IMR-90 (cell line): Measurements from ENCODE around the gene CREB3L1. TPM values are rescaled to one million over a fixed set of nuclear protein-coding genes. Genes with fewer than 3 reads are reported as not detected.

Experiments used
- ATAC-seq: fragments of 200-7000 bp; cut with Tn5 transposase; 2 replicates; pipeline ENCODE4 v1.9.1; 2020; ENCODE audit warnings: low read depth, mild to moderate bottlenecking, moderate library complexity
- BruUV-seq: library from RNA; stranded (reverse); fragments of 400-500 nt; replicated peaks from 2 replicates; lab custom pipeline; 2021; lab: Mats Ljungman, UMichigan
- CTCF ChIA-PET: fragments of 300-600 bp; formaldehyde crosslinking; extraction: SDS; loops from one replicate; lab custom pipeline; 2021; ENCODE audit warnings: antibody characterized with exemption; lab: Yijun Ruan, JAX
- POLR2A ChIA-PET: fragments of 300-600 bp; sonication (Branson Sonifier 250); formaldehyde crosslinking; loops from one replicate; lab custom pipeline; 2022; ENCODE audit warnings: antibody characterized with exemption; ENCODE audit not compliant: unreplicated experiment; lab: Charles Lee
- DNase-seq: peaks from one replicate; pipeline ENCODE4 v3.0.0; 2013
- H2AFZ ChIP-seq: replicated peaks from 2 replicates; pipeline ENCODE3; 2013; ENCODE audit warnings: low read length, mild to moderate bottlenecking; ENCODE audit not compliant: poor library complexity
- H2AK5ac ChIP-seq: 2 replicates; pipeline ENCODE4 v1.6.1; 2013; ENCODE audit warnings: low read depth, low read length, inconsistent platforms
- H2AK9ac ChIP-seq: replicated peaks from 2 replicates; pipeline ENCODE3; 2013; ENCODE audit warnings: mild to moderate bottlenecking, low read depth, low read length, moderate library complexity; ENCODE audit not compliant: poor library complexity
- H2BK120ac ChIP-seq: 2 replicates; pipeline ENCODE4 v1.6.1; 2013; ENCODE audit warnings: low read depth, low read length, inconsistent platforms
- H2BK15ac ChIP-seq: 3 replicates; pipeline ENCODE4 v1.6.1; 2013; ENCODE audit warnings: low read depth, low read length, inconsistent platforms
- H2BK20ac ChIP-seq: 2 replicates; pipeline ENCODE4 v1.6.1; 2013; ENCODE audit warnings: low read depth, mild to moderate bottlenecking, inconsistent platforms, low read length, moderate library complexity
- H2BK5ac ChIP-seq: 2 replicates; pipeline ENCODE4 v1.6.1; 2013; ENCODE audit warnings: mild to moderate bottlenecking, low read depth, low read length, inconsistent platforms; ENCODE audit not compliant: poor library complexity, severe bottlenecking
- H3K14ac ChIP-seq: replicated peaks from 2 replicates; pipeline ENCODE4 v1.6.1; 2013; ENCODE audit warnings: low read depth, low read length, inconsistent platforms
- H3K18ac ChIP-seq: 2 replicates; pipeline ENCODE4 v1.6.1; 2013; ENCODE audit warnings: low read depth, low read length, control low read depth
- H3K23ac ChIP-seq: 2 replicates; pipeline ENCODE4 v1.6.1; 2013; ENCODE audit warnings: low read depth, low read length, inconsistent platforms
- H3K27ac ChIP-seq: 2 replicates; pipeline ENCODE4 v1.5.1; 2013; ENCODE audit warnings: mild to moderate bottlenecking, control low read depth, low read length; ENCODE audit not compliant: insufficient read depth
- H3K27me3 ChIP-seq: 2 replicates; pipeline ENCODE4 v1.6.1; 2013; ENCODE audit warnings: low read length; ENCODE audit not compliant: control insufficient read depth, insufficient read depth
- H3K36me3 ChIP-seq: 2 replicates; pipeline ENCODE4 v1.6.1; 2013; ENCODE audit warnings: low read length, mixed read lengths; ENCODE audit not compliant: control insufficient read depth, insufficient read depth
- H3K4ac ChIP-seq: 2 replicates; pipeline ENCODE4 v1.6.1; 2013; ENCODE audit warnings: low read depth, low read length, inconsistent platforms
- H3K4me1 ChIP-seq: 2 replicates; pipeline ENCODE4 v1.6.1; 2013; ENCODE audit warnings: low read length, mixed read lengths; ENCODE audit not compliant: control insufficient read depth, insufficient read depth
- H3K4me2 ChIP-seq: 2 replicates; pipeline ENCODE4 v1.6.1; 2013; ENCODE audit warnings: low read depth, mild to moderate bottlenecking, control low read depth, low read length, moderate library complexity
- H3K4me3 ChIP-seq: 2 replicates; pipeline ENCODE4 v1.5.1; 2013; ENCODE audit warnings: low read depth, mild to moderate bottlenecking, control low read depth, low read length, moderate library complexity; ENCODE audit not compliant: insufficient read depth
- H3K56ac ChIP-seq: 2 replicates; pipeline ENCODE4 v1.6.1; 2013; ENCODE audit warnings: low read length, inconsistent platforms; ENCODE audit not compliant: insufficient read depth; ENCODE audit errors: extremely low read depth
- H3K79me1 ChIP-seq, 2 experiments: 2 replicates each; pipeline ENCODE4 v1.6.1; 2013; ENCODE audit warnings: low read length in 2 of 2, inconsistent platforms in 1 of 2, low read depth in 1 of 2
- H3K9ac ChIP-seq: 2 replicates; pipeline ENCODE4 v1.6.1; 2013; ENCODE audit warnings: low read depth, low read length, control low read depth
- H3K9me1 ChIP-seq: 2 replicates; pipeline ENCODE4 v1.6.1; 2013; ENCODE audit warnings: low read length, inconsistent platforms; ENCODE audit not compliant: insufficient read depth
- H3K9me3 ChIP-seq: 2 replicates; pipeline ENCODE4 v1.6.1; 2013; ENCODE audit warnings: low read length; ENCODE audit not compliant: control insufficient read depth, insufficient read depth
- H4K20me1 ChIP-seq: 2 replicates; pipeline ENCODE4 v1.6.1; 2013; ENCODE audit warnings: low read length, inconsistent platforms; ENCODE audit not compliant: insufficient read depth
- H4K5ac ChIP-seq: 2 replicates; pipeline ENCODE4 v1.6.1; 2013; ENCODE audit warnings: mild to moderate bottlenecking, low read depth, low read length, control low read depth
- H4K8ac ChIP-seq, 2 experiments: 2 replicates each; pipeline ENCODE4 v1.6.1; 2013; ENCODE audit warnings: low read depth in 2 of 2, low read length in 2 of 2, control low read depth in 1 of 2, inconsistent platforms in 1 of 2
- H4K91ac ChIP-seq: 2 replicates; pipeline ENCODE4 v1.6.1; 2013; ENCODE audit warnings: low read depth, low read length, inconsistent platforms; ENCODE audit not compliant: insufficient read depth
- BHLHE40 ChIP-seq: fragments of 150-350 bp; IDR thresholded peaks from 2 replicates; pipeline ENCODE4 v1.6.1; 2016; ENCODE audit warnings: mild to moderate bottlenecking, low read depth, low read length
- CHD1 ChIP-seq: IDR thresholded peaks from 2 replicates; pipeline ENCODE4 v1.6.1; 2012; ENCODE audit warnings: low read depth, low read length, improper control_type of control experiment
- ELK1 ChIP-seq: fragments of 150-350 bp; IDR thresholded peaks from 2 replicates; pipeline ENCODE4 v1.6.1; 2016; ENCODE audit warnings: low read depth, mild to moderate bottlenecking, low read length, moderate library complexity, borderline replicate concordance
- FOS ChIP-seq: fragments of 150-350 bp; IDR thresholded peaks from 2 replicates; pipeline ENCODE4 v1.6.1; 2016; ENCODE audit warnings: low read depth, low read length
- MAFK ChIP-seq: IDR thresholded peaks from 2 replicates; pipeline ENCODE4 v1.6.1; 2012; ENCODE audit warnings: low read depth, low read length, improper control_type of control experiment
- MAZ ChIP-seq: IDR thresholded peaks from 2 replicates; pipeline ENCODE4 v1.6.1; 2012; ENCODE audit warnings: low read depth, mild to moderate bottlenecking, low read length, improper control_type of control experiment, moderate library complexity, borderline replicate concordance
- MXI1 ChIP-seq: IDR thresholded peaks from 2 replicates; pipeline ENCODE4 v1.6.1; 2012; ENCODE audit warnings: low read depth, mild to moderate bottlenecking, low read length, moderate library complexity, borderline replicate concordance
- NFE2L2 ChIP-seq: fragments of 150-350 bp; IDR thresholded peaks from 2 replicates; pipeline ENCODE4 v1.6.1; 2016; ENCODE audit warnings: low read depth, mild to moderate bottlenecking, low read length
- POLR2A ChIP-seq: IDR thresholded peaks from 2 replicates; pipeline ENCODE4 v1.6.1; 2012; ENCODE audit warnings: mild to moderate bottlenecking, low read depth, low read length
- RCOR1 ChIP-seq: IDR thresholded peaks from 2 replicates; pipeline ENCODE4 v1.6.1; 2012; ENCODE audit warnings: mild to moderate bottlenecking, low read length, improper control_type of control experiment; ENCODE audit not compliant: insufficient replicate concordance
- RFX5 ChIP-seq: IDR thresholded peaks from 2 replicates; pipeline ENCODE4 v1.8.0; 2012; ENCODE audit warnings: low read depth, mild to moderate bottlenecking, low read length, moderate library complexity
- SMC3 ChIP-seq: fragments of 150-350 bp; IDR thresholded peaks from 2 replicates; pipeline ENCODE4 v1.6.1; 2016; ENCODE audit warnings: low read depth, mild to moderate bottlenecking, antibody characterized with exemption, low read length, moderate library complexity
- USF2 ChIP-seq: fragments of 150-350 bp; IDR thresholded peaks from 2 replicates; pipeline ENCODE4 v1.6.1; 2017; ENCODE audit warnings: mild to moderate bottlenecking, antibody characterized with exemption, low read length, low read depth
- WGBS, 2 experiments: methylation state at CpG; one replicate each; pipeline versions ENCODE4 v1.1.5 to v1.1.7; 2013; ENCODE audit warnings: missing lambda C conversion rate in 2 of 2; ENCODE audit not compliant: insufficient read length in 1 of 2; ENCODE audit errors: extremely low coverage in 2 of 2; 5-methylcytosine and 5-hydroxymethylcytosine counted together
- dilution Hi-C: fragments of 300-500 bp; cut with HindIII; formaldehyde crosslinking; loops from one replicate; pipeline ENCODE4 v1.14.3; 2018; ENCODE audit warnings: low sequenced_read_pairs; ENCODE audit not compliant: unreplicated experiment
- in situ Hi-C: fragments of 300-500 bp; cut with MboI; formaldehyde crosslinking; loops from 3 replicates; pipeline ENCODE4 v1.14.3; 2019; ENCODE audit warnings: low sequenced_read_pairs, inconsistent platforms, mixed read lengths
- intact Hi-C: fragments of 100-400 bp; cut with micrococcal nuclease; formaldehyde crosslinking; loops from 2 replicates; pipeline ENCODE4 v1.10.0; 2022
- polyA plus RNA-seq, 3 experiments: library from polyadenylated mRNA; depleted of rRNA; stranded (reverse); fragments of >200 nt; gene quantifications; 2 replicates each; pipeline ENCODE4 v1.2.3, GENCODE V29; 2012; ENCODE audit warnings: low replicate concordance in 1 of 3
- total RNA-seq: library from RNA; depleted of rRNA; stranded (reverse); fragments of >200 nt; gene quantifications from 2 replicates; pipeline ENCODE4 v1.2.3, GENCODE V29; 2012
- TF ChIP-seq, protein P1 (sequence below): conservative IDR thresholded peaks from 2 replicates; pipeline ENCODE4 v1.5.1; 2012; ENCODE audit warnings: mild to moderate bottlenecking, low read depth, low read length, improper control_type of control experiment

The CREB3L1 gene
- total and polyA plus RNA-seq, 2 of the 4 experiments (the other 2 are of a cell fraction) = 8.1 to 82.3 TPM

DNA sequence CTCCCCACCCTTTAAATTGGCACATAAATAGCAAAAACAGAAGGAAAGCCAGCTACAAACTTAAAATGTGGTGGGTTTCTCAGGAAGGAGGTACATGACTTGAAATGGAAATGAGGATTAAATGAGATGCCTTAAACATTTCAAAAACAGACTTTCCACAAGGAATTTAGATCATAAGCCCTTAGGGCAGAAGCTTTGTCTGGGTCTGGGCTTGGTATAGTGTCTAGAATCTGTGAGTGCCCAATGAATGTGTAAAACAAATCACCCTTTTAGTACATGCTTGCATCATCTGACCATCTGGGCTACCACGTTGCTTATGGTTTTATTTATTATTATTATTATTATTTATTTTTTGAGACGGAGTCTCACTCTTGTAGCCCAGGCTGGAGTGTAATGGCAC, 37.1 kb upstream of the CREB3L1 start (continued):
- TF ChIP-seq SMC3 = no peak

GRCh38 chr11:46240861-46241260, 36.6 kb upstream of the CREB3L1 start:
- H2BK5ac ChIP-seq = no peak overlapping the region
- WGBS, 2 experiments = no CpG with 5 or more reads among the region's 7 CpGs
- H3K18ac ChIP-seq = no peak overlapping the region
- no peak overlapping the region for H3K9ac ChIP-seq
- H3K27me3 ChIP-seq = no peaks in the 10 kb centered on the region
- H4K8ac ChIP-seq = no peak overlapping the region
- no peak overlapping the region for H3K14ac ChIP-seq
- peaks cover 12 to 49% of the 10 kb centered on the region in 2 experiments for H3K79me1 ChIP-seq
- H2BK120ac ChIP-seq = peak overlapping the region; percentile 38
- peak overlapping the region; percentile 44; the same call in 1 of the 2 replicates for H2AK5ac ChIP-seq
- POLR2A ChIA-PET = no interaction called here
- H2BK15ac ChIP-seq = peak overlapping the region; percentile 72; the same call in 1 of the 3 replicates
- ATAC-seq (no peak), DNase-seq (no peak)
- dilution Hi-C loops (no loop called here), in situ Hi-C loops (loop anchor here (5.0 kb wide), 1 partner anchor 41 kb away; no protein-coding TSS in a partner anchor), intact Hi-C loops (no loop called here)
- peaks cover 29% of the 10 kb centered on the region for H3K4me1 ChIP-seq
- H4K20me1 ChIP-seq = no peaks in the 10 kb centered on the region
- no peak overlapping the region for H3K56ac ChIP-seq
- no TSS peak for BruUV-seq
- peaks cover 15% of the 10 kb centered on the region for H3K9me1 ChIP-seq
- H3K9me3 ChIP-seq = no peaks in the 10 kb centered on the region
- no peak overlapping the region for H4K5ac ChIP-seq
- 0 out of 2 replicates have a peak overlapping the region, but pooled peaks have one; percentile 21 for H2BK20ac ChIP-seq
- H3K23ac ChIP-seq = peak overlapping the region; percentile 67; the same call in 1 of the 2 replicates
- no peaks in the 10 kb centered on the region for H3K36me3 ChIP-seq
- H3K4ac ChIP-seq = peak overlapping the region; percentile 58
- no peak overlapping the region for H3K27ac ChIP-seq
- no peak overlapping the region for H3K4me3 ChIP-seq
- TF ChIP-seq, protein P1, sequence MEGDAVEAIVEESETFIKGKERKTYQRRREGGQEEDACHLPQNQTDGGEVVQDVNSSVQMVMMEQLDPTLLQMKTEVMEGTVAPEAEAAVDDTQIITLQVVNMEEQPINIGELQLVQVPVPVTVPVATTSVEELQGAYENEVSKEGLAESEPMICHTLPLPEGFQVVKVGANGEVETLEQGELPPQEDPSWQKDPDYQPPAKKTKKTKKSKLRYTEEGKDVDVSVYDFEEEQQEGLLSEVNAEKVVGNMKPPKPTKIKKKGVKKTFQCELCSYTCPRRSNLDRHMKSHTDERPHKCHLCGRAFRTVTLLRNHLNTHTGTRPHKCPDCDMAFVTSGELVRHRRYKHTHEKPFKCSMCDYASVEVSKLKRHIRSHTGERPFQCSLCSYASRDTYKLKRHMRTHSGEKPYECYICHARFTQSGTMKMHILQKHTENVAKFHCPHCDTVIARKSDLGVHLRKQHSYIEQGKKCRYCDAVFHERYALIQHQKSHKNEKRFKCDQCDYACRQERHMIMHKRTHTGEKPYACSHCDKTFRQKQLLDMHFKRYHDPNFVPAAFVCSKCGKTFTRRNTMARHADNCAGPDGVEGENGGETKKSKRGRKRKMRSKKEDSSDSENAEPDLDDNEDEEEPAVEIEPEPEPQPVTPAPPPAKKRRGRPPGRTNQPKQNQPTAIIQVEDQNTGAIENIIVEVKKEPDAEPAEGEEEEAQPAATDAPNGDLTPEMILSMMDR = no peak
- TF ChIP-seq FOS (no peak), MAZ (no peak), RFX5 (no peak), RCOR1 (no peak), POLR2A (no peak), SMC3 (no peak), MAFK (no peak), ELK1 (no peak), USF2 (no peak), CHD1 (no peak), NFE2L2 (no peak), BHLHE40 (no peak), MXI1 (no peak)
- CTCF ChIA-PET = interaction anchor here (0.5 to 1.7 kb wide), 2 partner anchors 35 to 58 kb away, joined by 5 to 15 read pairs; no protein-coding TSS in a partner anchor
- no peak overlapping the region for H2AFZ ChIP-seq
- no peak overlapping the region for H3K4me2 ChIP-seq
- no peak overlapping the region for H4K91ac ChIP-seq
- no peak overlapping the region for H2AK9ac ChIP-seq
